ENCODE measurements around the gene CLMN. TPM values are rescaled to one million over a fixed set of nuclear protein-coding genes. Genes with fewer than 3 reads are reported as not detected.

The CLMN gene
- total RNA-seq, 1 experiment from 2014 or later, result 33.4 TPM

DNA sequence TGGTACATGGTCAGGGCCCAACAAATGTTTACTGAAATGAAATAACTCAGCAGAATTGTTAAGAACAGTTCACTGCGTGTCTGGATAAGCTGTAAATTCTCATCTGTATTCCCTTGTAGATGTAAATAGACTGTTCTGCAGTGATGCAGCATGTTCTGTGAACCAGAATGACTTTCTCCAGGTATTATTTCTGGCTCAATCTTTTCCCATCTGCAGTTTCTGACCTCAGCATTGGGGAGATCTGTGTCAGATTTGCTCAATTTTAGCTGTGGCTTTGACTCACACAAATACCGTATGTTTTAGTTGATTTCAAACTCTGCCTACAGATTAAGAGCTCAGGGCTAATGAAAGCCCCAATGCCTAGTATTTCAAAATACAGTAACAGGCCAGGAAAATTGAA lies 113.2 kb downstream of the CLMN start:
- Histone ChIP-seq H3K9me2 (ENCODE audit: insufficient read depth) (no peaks in the 10 kb centered on the region), H3K9ac (ENCODE audit: low read length) (no peak overlapping the region), H2AFZ (ENCODE audit: low read depth, low read length, poor library complexity, severe bottlenecking) (no peak overlapping the region), H3K9me3 (ENCODE audit: control insufficient read depth in 1 of 2, insufficient read depth in 1 of 2, low read depth in 1 of 2, low read length in 2 of 2) (peaks cover 7 to 10% of the 10 kb centered on the region in 2 experiments; a peak in 2 of 4 replicates), H3K27me3 (ENCODE audit: insufficient read depth, low read length) (no peaks in the 10 kb centered on the region), H4K20me1 (ENCODE audit: insufficient read depth) (no peaks in the 10 kb centered on the region), H3K27ac (ENCODE audit: low read depth, low read length) (no peak overlapping the region), H3K4me3 (replicated peaks in 1 of 2; ENCODE audit: low read depth in 1 of 2, low read length in 2 of 2) (no peak overlapping the region), H3K36me3 (ENCODE audit: control insufficient read depth in 1 of 2, insufficient read depth in 2 of 2, low read length in 2 of 2) (peaks cover 4 to 25% of the 10 kb centered on the region in 2 experiments), H3K79me2 (ENCODE audit: insufficient read depth, low read length) (no peaks in the 10 kb centered on the region), H3K4me1 (ENCODE audit: control insufficient read depth in 1 of 2, insufficient read depth in 2 of 2, low read length in 2 of 2) (no peaks in the 10 kb centered on the region), H3K4me2 (ENCODE audit: low read length) (no peak overlapping the region)
- no TSS peak for BruUV-seq (replicated peaks)
- TF ChIP-seq, protein P1, sequence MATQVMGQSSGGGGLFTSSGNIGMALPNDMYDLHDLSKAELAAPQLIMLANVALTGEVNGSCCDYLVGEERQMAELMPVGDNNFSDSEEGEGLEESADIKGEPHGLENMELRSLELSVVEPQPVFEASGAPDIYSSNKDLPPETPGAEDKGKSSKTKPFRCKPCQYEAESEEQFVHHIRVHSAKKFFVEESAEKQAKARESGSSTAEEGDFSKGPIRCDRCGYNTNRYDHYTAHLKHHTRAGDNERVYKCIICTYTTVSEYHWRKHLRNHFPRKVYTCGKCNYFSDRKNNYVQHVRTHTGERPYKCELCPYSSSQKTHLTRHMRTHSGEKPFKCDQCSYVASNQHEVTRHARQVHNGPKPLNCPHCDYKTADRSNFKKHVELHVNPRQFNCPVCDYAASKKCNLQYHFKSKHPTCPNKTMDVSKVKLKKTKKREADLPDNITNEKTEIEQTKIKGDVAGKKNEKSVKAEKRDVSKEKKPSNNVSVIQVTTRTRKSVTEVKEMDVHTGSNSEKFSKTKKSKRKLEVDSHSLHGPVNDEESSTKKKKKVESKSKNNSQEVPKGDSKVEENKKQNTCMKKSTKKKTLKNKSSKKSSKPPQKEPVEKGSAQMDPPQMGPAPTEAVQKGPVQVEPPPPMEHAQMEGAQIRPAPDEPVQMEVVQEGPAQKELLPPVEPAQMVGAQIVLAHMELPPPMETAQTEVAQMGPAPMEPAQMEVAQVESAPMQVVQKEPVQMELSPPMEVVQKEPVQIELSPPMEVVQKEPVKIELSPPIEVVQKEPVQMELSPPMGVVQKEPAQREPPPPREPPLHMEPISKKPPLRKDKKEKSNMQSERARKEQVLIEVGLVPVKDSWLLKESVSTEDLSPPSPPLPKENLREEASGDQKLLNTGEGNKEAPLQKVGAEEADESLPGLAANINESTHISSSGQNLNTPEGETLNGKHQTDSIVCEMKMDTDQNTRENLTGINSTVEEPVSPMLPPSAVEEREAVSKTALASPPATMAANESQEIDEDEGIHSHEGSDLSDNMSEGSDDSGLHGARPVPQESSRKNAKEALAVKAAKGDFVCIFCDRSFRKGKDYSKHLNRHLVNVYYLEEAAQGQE (IDR thresholded peaks at IDR 0.05; ENCODE audit: low read depth), result no peak
- no peak for TF ChIP-seq SP1 (IDR thresholded peaks at IDR 0.05; ENCODE audit: low read depth)
- TF ChIP-seq ZFX (IDR thresholded peaks at IDR 0.05), result no peak
- TF ChIP-seq, protein P2, sequence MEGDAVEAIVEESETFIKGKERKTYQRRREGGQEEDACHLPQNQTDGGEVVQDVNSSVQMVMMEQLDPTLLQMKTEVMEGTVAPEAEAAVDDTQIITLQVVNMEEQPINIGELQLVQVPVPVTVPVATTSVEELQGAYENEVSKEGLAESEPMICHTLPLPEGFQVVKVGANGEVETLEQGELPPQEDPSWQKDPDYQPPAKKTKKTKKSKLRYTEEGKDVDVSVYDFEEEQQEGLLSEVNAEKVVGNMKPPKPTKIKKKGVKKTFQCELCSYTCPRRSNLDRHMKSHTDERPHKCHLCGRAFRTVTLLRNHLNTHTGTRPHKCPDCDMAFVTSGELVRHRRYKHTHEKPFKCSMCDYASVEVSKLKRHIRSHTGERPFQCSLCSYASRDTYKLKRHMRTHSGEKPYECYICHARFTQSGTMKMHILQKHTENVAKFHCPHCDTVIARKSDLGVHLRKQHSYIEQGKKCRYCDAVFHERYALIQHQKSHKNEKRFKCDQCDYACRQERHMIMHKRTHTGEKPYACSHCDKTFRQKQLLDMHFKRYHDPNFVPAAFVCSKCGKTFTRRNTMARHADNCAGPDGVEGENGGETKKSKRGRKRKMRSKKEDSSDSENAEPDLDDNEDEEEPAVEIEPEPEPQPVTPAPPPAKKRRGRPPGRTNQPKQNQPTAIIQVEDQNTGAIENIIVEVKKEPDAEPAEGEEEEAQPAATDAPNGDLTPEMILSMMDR (IDR thresholded peaks at IDR 0.05 in 2 of 3, conservative IDR thresholded peaks at IDR 0.05 in 1 of 3; ENCODE audit: borderline replicate concordance in 1 of 3, insufficient read depth in 1 of 3, low read depth in 2 of 3, low read length in 2 of 3), result no peak
- TF ChIP-seq, protein P3, sequence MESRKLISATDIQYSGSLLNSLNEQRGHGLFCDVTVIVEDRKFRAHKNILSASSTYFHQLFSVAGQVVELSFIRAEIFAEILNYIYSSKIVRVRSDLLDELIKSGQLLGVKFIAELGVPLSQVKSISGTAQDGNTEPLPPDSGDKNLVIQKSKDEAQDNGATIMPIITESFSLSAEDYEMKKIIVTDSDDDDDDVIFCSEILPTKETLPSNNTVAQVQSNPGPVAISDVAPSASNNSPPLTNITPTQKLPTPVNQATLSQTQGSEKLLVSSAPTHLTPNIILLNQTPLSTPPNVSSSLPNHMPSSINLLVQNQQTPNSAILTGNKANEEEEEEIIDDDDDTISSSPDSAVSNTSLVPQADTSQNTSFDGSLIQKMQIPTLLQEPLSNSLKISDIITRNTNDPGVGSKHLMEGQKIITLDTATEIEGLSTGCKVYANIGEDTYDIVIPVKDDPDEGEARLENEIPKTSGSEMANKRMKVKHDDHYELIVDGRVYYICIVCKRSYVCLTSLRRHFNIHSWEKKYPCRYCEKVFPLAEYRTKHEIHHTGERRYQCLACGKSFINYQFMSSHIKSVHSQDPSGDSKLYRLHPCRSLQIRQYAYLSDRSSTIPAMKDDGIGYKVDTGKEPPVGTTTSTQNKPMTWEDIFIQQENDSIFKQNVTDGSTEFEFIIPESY (IDR thresholded peaks at IDR 0.05; ENCODE audit: extremely low read depth, insufficient replicate concordance, low read length), result no peak
- DNase-seq (ENCODE audit: low read depth, low spot score) (no peak), ATAC-seq (no peak)
- RAD21 ChIA-PET (ENCODE audit: low non-redundant PET in 1 of 2, low total read pairs in 2 of 2, uncharacterized antibody in 2 of 2, unreplicated experiment in 2 of 2), result no interaction called here
- POLR2A ChIA-PET, result no interaction called here
- intact Hi-C loops (cut with micrococcal nuclease), result no loop called here
- CTCF ChIA-PET, result no interaction called here
